B cell (primary cell): ENCODE results near the gene MATR3.

Experiments used
- CTCF ChIP-seq: fragments of 200-600 bp; IDR thresholded peaks from one replicate; pipeline ENCODE4 v1.8.0; 2022; ENCODE audit warnings: antibody characterized with exemption, mild to moderate bottlenecking
- EZH2 ChIP-seq: IDR thresholded peaks from 2 replicates; pipeline ENCODE4 v1.6.1; 2012; ENCODE audit warnings: borderline replicate concordance, low read depth, mild to moderate bottlenecking, moderate library complexity, low read length; ENCODE audit not compliant: insufficient read depth, poor library complexity, severe bottlenecking

- TF ChIP-seq CTCF (no peak), EZH2 (no peak)
Measured at GRCh38 chr5:139296862-139297326, 3.4 kb downstream of the MATR3 start.
